ENCODE measurements around the gene FMNL2. TPM values are rescaled to one million over a fixed set of nuclear protein-coding genes. Genes with fewer than 3 reads are reported as not detected.

Gene FMNL2
- total RNA-seq, 1 donor from 2014 or later = 108 TPM

GRCh38 chr2:152525277-152525838 is 190.4 kb downstream of the FMNL2 start:
- H3K27ac Mint-ChIP-seq = peak overlapping the region; percentile 30
- H3K4me3 Mint-ChIP-seq (ENCODE audit: low read depth) = no peak overlapping the region

GRCh38 chr2:152529420-152530115 is 194.6 kb downstream of the FMNL2 start:
- no peaks in the 10 kb centered on the region for H3K27me3 Mint-ChIP-seq

More at GRCh38 chr2:152525277-152525838, 190.4 kb downstream of the FMNL2 start:
- no peak for DNase-seq (ENCODE audit: low spot score, unreplicated experiment)
- Mint-ChIP-seq H3K36me3 (ENCODE audit: insufficient read depth) (peaks cover 7% of the 10 kb centered on the region), H3K27me3 (no peaks in the 10 kb centered on the region), H3K4me1 (ENCODE audit: low read depth) (peaks cover 39% of the 10 kb centered on the region), H3K9me3 (ENCODE audit: low read depth) (peaks cover 3% of the 10 kb centered on the region)
- TF ChIP-seq CTCF (IDR thresholded peaks at IDR 0.05; ENCODE audit: unreplicated experiment) = no peak

GRCh38 chr2:152532241-152532640 is 197.3 kb downstream of the FMNL2 start:
- DNase-seq (ENCODE audit: low spot score, unreplicated experiment) = no peak
- H3K9me3 Mint-ChIP-seq (ENCODE audit: low read depth) = no peaks in the 10 kb centered on the region
- peaks cover 1% of the 10 kb centered on the region for H3K36me3 Mint-ChIP-seq (ENCODE audit: insufficient read depth)
- H3K4me1 Mint-ChIP-seq (ENCODE audit: low read depth) = peaks cover 37% of the 10 kb centered on the region
- no peaks in the 10 kb centered on the region for H3K27me3 Mint-ChIP-seq
- TF ChIP-seq CTCF (IDR thresholded peaks at IDR 0.05; ENCODE audit: unreplicated experiment) = no peak
- H3K4me3 Mint-ChIP-seq (ENCODE audit: low read depth) = no peak overlapping the region
- no peak overlapping the region for H3K27ac Mint-ChIP-seq

More at GRCh38 chr2:152529420-152530115, 194.6 kb downstream of the FMNL2 start:
- Mint-ChIP-seq H3K4me3 (ENCODE audit: low read depth) (no peak overlapping the region), H3K9me3 (ENCODE audit: low read depth) (no peaks in the 10 kb centered on the region), H3K27ac (peak overlapping the region; percentile 51), H3K36me3 (ENCODE audit: insufficient read depth) (peaks cover 1% of the 10 kb centered on the region), H3K4me1 (ENCODE audit: low read depth) (peaks cover 37% of the 10 kb centered on the region)
- TF ChIP-seq CTCF (IDR thresholded peaks at IDR 0.05; ENCODE audit: unreplicated experiment) = no peak
- no peak for DNase-seq (ENCODE audit: low spot score, unreplicated experiment)

GRCh38 chr2:152534460-152535135 is 199.6 kb downstream of the FMNL2 start:
- H3K27ac Mint-ChIP-seq = no peak overlapping the region
- no peak overlapping the region for H3K4me3 Mint-ChIP-seq (ENCODE audit: low read depth)

More at GRCh38 chr2:152534460-152535135, 199.6 kb downstream of the FMNL2 start:
- Mint-ChIP-seq H3K27me3 (no peaks in the 10 kb centered on the region), H3K4me1 (ENCODE audit: low read depth) (peaks cover 34% of the 10 kb centered on the region), H3K9me3 (ENCODE audit: low read depth) (no peaks in the 10 kb centered on the region), H3K36me3 (ENCODE audit: insufficient read depth) (peaks cover 6% of the 10 kb centered on the region)
- TF ChIP-seq CTCF (IDR thresholded peaks at IDR 0.05; ENCODE audit: unreplicated experiment) = no peak
- no peak for DNase-seq (ENCODE audit: low spot score, unreplicated experiment)
